RKO (cell line): Measurements from ENCODE around the gene USP9X.
"Not testable (repeated sequence)": the region's sequence is repeated elsewhere in the genome, so short reads cannot be mapped to it uniquely, and the experiment has no call there.

Source experiments
- DNase-seq: peaks from one replicate; pipeline ENCODE4 v3.0.0-alpha.2; 2016; ENCODE audit warnings: low spot score

USP9X gene

GRCh38 chrX:41084893-41085511, at the start of gene USP9X:
Gene USP9X, plus strand, starts transcription at chrX:41085445. Its CDS starts 38,184 bp downstream, at chrX:41123629.
- peak; percentile 89 for DNase-seq

- DNase-seq = no peak
Observed at GRCh38 chrX:41035582-41035981, 49.7 kb upstream of the USP9X start.

- no peak for DNase-seq
Observed at GRCh38 chrX:41036668-41037326, 48.4 kb upstream of the USP9X start.

- DNase-seq = no peak
Observed at GRCh38 chrX:41043196-41043595, 42.0 kb upstream of the USP9X start.

GRCh38 chrX:41043674-41044345, 41.4 kb upstream of the USP9X start:
- peak; percentile 50 for DNase-seq

- no peak for DNase-seq
Observed at GRCh38 chrX:41045960-41046567, 39.2 kb upstream of the USP9X start.

- DNase-seq = no peak
Observed at GRCh38 chrX:41047878-41048534, 37.2 kb upstream of the USP9X start.

- DNase-seq = no peak
Observed at GRCh38 chrX:41050359-41050758, 34.9 kb upstream of the USP9X start.

GRCh38 chrX:41051288-41051687, 34.0 kb upstream of the USP9X start:
- DNase-seq = no peak

GRCh38 chrX:41055740-41056139, 29.5 kb upstream of the USP9X start:
- DNase-seq = no peak

- not testable (repeated sequence) for DNase-seq
Observed at GRCh38 chrX:41063276-41063675, 22.0 kb upstream of the USP9X start.

- DNase-seq = no peak
Observed at GRCh38 chrX:41064018-41064417, 21.2 kb upstream of the USP9X start.

- DNase-seq = no peak
Observed at GRCh38 chrX:41066391-41066790, 18.9 kb upstream of the USP9X start.

- no peak for DNase-seq
Observed at GRCh38 chrX:41066969-41067368, 18.3 kb upstream of the USP9X start.

GRCh38 chrX:41067721-41068120, 17.5 kb upstream of the USP9X start:
- no peak for DNase-seq

- DNase-seq = no peak
Observed at GRCh38 chrX:41076742-41077141, 8.5 kb upstream of the USP9X start.

- DNase-seq = no peak
Observed at GRCh38 chrX:41081821-41082220, 3.4 kb upstream of the USP9X start.

GRCh38 chrX:41082783-41083182, 2.5 kb upstream of the USP9X start:
- DNase-seq = no peak

GRCh38 chrX:41084044-41084892, 977 bp upstream of the USP9X start:
- peak; percentile 98 for DNase-seq

- peak; percentile 63 for DNase-seq
Observed at GRCh38 chrX:41085512-41085877, 250 bp downstream of the USP9X start.

- peak; percentile 72 for DNase-seq
Observed at GRCh38 chrX:41085878-41086626, 807 bp downstream of the USP9X start.
